Smooth muscle cell of the brain vasculature (primary cell): ENCODE measurements around the gene MTREX.

ENCODE experiments used
- DNase-seq: peaks from one replicate; pipeline ENCODE4 v3.0.0-alpha.2; 2012; ENCODE audit warnings: low read depth, low spot score

Gene MTREX

DNA sequence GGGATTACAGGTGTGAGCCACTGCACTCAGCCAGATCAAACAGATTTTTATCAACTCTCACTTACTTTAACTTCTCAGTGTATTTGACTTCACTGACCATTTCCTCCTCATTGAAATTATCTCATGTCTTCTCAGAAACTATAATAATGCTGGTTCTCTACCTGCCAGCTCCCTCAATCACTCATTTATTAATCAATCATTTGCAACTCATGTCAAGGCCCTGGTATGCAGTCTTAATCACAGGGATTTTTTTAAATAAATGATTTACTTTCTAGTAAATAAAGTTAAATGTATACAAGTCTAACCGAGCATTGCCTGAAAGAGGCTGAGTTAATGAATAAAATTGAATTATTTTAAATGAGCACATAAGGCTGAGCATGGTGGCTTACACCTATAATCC, 163.7 kb downstream of the MTREX start:
- no peak for DNase-seq

DNA sequence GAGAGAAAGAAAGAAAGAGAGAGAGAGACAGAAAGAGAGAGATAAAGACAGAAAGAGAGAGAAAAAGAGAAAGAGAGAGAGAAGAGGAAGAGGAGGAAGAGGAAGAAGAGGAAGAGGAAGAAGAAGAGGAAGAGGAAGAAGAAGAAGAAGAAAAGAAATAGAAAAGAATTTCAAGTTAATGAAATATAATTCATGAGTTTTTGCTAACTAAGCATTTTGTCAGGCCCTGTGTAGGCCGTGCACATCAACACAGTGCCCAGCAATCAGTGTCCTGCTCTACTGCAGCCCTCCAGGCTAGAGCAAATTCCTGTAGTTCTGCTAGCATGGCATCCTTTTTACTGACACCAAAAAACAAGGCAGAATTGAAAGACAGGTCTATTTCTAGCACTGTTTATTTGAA, 164.9 kb downstream of the MTREX start:
- no peak for DNase-seq
